Activated gamma-delta T cell treated with anti-CD3 and anti-CD28 coated beads, Interleukin-2, amount 50 U/mL, for 16 hours (primary cell): ENCODE measurements around the gene TMCC1.
"Not testable (repeated sequence)": the region's sequence is repeated elsewhere in the genome, so short reads cannot be mapped to it uniquely, and the experiment has no call there.

Experiments used
- DNase-seq: peaks from one replicate; pipeline ENCODE4 v3.0.0-alpha.2; 2020; ENCODE audit warnings: low read depth

The TMCC1 gene

DNA sequence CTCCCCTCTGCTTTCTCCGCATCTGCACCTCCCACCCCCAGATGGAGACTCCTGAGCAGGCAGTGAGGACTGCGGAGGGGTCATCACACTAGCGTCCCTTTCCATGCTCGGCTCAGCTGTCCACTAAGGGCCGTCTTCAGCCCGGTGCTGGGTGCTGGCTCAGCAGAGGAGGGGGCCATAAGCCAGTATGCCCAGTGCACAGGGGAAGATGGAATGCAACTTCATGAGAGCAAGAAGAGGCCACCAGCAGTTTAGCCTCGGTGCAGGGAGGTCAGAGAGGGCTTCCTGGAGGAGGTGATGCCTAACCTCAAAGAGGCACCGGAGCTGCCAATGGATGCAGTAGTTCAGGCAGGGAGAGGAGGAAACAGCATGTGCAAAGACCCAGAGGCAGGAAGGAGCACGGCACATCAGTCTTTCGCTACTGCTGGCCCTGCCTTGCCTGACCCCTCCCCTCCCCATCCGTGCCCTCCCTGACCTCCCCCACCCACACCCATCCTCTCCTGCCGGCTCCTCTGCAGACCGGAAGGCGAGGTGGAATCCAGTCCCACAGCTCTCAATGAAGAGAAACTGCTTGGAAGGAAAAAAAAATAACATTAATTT lies 271.8 kb downstream of the TMCC1 start:
- DNase-seq = no peak

DNA sequence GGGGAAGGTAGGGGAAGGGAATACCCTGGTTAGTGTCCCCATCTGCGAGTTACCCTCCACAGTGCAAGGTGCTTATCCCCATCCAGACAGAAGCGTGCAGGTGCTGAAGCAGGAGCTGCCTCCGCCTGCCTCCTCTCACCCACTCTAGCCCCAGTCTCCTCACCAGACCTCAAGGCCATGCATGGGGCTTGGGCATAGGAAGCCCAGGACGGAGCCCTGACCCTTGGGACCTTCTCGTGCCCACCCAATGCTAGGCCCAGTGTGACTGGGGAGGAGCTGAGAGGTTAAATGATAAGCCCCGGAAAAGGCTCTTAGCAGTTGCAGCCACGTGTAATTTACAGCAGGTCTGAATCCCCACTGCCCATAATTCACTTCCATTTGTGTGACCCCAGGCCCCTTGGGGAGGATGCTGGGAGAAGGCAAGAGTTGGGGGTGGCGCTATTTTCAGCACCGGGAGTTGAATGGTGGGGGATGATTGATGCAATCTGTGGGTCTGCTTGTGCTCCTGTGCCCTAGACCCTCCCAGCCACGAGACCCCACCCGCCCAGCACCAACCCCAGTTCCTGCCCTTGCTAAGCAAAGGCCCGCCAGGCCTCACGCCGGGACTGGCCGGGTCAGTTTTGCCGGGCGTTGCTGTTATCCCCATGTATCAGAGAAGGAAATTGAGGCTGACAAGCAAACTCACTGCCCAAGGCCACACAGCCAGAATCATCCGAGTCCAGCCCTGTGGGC lies 272.5 kb downstream of the TMCC1 start:
- DNase-seq = no peak

GRCh38 chr3:129619726-129620162 lies 273.8 kb downstream of the TMCC1 start:
- DNase-seq = no peak

GRCh38 chr3:129618901-129619671 lies 274.4 kb downstream of the TMCC1 start:
- no peak for DNase-seq

- no peak for DNase-seq
These were observed 275.2 kb downstream of the TMCC1 start for GRCh38 chr3:129618186-129618820.

DNA sequence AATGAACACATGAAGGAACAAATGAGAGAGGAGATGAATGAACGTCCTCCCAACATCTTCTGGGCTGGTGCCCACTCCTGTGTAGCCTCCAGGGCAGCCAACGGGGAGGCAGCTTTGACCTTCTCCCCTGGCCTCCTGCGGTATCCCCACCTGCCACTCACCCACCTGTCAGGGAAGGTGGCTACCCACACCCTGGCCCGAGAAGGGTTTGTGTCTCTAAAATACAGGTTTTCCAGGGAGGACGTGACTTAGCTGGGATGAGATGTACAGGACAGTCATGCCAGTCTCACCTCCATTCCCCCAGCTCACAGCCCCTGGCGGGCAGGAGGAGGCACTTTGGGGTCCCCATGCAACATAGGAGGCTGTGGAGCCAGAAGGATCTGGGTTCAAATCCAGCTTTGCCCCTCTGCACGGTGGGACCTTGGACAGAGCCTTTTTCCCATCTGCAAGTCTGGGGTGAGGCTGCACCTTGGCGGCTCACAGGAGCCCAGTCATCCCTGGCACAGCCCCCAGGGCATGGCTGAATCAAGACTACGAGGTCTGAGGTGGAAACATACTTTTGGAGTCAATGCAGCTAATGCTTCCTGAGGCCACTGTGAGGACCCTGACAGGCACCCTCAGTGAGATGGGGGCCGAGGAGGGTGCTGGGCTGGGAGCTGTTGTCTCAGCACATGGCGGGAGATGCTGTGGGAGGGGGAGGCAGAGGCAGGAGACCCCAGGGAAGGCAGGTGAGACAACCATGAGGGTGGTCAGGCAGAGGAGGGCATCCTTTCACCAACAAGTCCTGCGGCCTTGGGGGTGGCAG lies 275.9 kb downstream of the TMCC1 start:
- no peak for DNase-seq

- DNase-seq = no peak
These were observed 276.8 kb downstream of the TMCC1 start for GRCh38 chr3:129616713-129617112.

- no peak for DNase-seq
These were observed 277.2 kb downstream of the TMCC1 start for GRCh38 chr3:129616291-129616690.

DNA sequence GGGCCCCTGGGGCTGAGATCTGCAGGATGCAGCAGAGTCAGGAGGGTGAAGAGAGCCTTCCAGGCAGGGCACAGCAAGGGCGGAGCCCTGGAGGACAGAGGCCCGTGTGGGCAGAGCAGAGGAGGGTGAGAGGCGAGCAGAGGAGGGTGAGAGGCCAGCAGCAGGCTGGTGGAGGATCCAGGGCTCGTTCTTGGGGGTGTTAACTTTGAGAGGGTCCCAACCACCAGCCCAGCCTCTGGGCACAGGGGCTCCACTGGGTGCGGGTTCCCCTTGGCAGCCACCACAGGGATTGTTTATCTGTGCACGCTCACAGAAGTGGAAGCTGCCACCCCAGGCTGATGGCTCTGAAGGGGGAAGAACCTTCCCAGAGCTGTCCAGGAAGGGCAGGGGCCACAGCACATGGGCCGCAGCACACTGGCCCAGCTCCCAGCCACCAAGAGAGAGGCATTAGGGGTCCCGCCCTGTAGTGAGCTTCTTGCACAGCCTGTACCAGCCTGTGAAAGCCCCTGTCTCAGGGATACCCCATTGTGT lies 277.7 kb downstream of the TMCC1 start:
- no peak for DNase-seq

- DNase-seq = no peak
These were observed 278.6 kb downstream of the TMCC1 start for GRCh38 chr3:129614927-129615363.

DNA sequence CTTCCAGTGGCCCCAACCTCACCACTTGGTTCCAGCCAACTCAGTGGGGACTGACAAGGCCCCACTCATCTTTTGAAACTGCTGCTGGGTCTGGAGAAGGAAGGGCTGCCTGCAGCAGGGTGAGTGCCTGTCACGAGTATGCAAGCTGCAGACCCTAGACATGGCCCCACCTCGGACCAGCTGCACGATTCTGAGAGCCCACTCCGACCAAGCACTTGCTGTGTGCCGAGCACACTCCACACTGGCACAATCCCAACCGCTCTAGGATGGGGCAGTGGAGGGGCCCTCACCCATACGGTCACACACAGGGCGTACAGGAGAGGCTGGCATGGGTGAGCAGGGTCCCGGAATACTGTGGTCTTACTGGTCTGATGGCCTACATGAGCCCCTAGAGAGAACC lies 279.1 kb downstream of the TMCC1 start:
- DNase-seq = no peak

DNA sequence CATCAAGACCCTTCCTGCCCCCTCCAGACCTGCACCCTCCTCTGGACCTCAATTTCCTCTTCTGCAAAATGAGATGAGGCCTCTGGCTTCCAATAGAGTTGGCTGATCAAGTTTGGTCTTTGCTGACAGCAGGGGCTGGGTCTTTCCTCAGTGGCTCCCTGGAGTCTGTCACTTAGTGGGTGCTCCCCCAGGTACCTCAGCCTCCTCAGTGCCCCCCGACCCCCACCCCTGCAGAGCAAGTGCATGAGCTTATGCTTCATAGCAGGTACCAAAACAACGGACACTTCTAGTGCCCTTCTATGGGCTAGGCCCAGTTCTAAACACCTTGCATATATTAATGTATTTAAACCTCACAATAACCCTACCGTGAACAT lies 280.2 kb downstream of the TMCC1 start:
- no peak for DNase-seq

DNA sequence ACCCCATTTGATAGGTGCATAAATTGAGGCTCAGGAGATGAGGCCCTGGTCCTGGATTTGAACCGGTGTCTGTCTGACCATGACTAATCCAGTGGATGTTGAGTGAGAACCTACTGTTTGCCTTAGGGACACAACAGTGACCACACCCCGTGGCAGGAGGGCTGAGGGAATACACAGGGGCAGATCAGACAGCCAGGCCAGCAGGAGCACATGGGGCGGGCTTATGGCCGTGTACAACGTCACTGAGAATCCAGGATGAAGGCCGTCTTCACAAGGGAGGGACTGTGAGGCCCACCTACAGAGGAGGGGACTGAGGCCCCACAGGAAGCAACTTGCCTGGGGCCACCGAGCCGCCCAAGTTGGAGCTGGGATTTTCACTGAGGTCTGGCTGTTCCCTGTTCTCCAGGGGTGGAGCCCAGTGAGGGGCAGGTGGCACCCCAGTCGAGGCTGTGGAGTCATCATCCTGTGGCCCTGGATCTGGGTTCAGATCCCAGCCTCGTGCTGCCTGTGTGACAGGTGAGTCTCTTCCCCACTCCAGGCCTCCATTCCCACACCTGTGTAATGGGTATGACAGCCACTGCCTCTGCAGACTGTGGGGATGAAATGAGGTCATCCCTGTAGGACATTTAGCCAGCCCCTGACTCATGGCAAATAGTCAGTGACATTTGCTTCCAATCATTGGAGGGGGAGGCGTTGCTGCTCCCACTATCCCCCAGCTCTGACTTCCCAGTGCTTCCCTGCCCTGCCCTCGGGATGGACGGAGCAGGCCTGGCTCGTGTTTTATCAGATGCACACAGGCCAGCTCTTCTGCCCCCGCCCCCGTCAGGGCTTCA lies 280.8 kb downstream of the TMCC1 start:
- no peak for DNase-seq

DNA sequence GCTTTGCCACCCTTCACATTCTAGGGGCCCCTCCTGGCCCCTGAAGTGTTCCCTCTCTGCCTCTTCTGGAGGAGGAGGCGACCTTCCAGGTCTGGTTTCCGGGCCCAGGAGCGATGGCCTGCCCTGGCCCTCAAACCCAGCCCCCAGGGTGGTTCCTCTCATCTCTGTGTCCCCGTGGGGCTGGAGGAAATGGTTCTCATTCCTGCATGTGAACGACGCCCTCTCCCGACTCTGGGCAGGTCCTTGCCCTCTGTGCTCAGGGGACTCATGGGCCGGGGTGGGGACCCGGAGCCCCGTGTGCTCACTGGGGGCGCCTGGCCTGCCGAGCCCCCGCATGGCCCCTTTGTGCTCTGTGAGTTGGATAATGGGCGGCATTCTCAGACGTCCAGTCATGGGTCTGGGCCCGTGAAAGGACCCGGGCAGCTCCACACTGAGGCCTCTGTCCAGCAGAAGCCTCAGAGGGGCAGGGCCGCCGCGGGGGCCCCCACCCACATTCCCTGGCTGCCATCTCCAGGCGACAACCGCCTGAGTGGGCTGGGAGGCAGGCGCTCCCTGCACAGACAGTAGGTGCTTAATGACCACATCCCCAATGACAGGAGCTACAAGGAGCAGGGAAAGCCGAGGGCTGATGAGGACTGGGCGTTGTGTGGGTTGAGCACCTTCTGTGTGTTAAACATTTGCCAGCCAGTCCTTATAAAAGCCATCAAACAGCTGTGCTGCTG lies 281.5 kb downstream of the TMCC1 start:
- no peak for DNase-seq

GRCh38 chr3:129611446-129611800 lies 282.1 kb downstream of the TMCC1 start:
- DNase-seq = no peak

GRCh38 chr3:129610794-129611445 lies 282.6 kb downstream of the TMCC1 start:
- not testable (repeated sequence) for DNase-seq

DNA sequence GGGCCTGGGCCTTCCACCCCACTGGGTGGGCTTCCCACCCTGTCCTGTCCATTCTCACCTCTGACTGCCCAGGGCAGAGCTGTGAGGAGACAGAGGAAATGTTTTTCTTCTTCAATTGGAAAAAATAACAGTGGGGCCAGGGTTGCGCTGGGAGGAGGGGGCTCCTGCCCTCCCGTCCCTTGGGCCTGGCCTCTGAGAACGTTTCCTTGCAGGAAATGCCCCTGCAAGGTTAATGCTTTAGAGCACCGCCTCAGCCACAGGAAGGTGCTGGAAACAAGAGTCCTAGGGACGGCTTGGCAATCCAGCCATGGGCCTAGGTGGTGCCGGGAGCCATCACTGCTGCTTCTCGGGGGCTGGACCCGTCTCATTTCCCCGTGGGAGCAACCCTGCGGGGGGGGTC lies 283.2 kb downstream of the TMCC1 start:
- no peak for DNase-seq

DNA sequence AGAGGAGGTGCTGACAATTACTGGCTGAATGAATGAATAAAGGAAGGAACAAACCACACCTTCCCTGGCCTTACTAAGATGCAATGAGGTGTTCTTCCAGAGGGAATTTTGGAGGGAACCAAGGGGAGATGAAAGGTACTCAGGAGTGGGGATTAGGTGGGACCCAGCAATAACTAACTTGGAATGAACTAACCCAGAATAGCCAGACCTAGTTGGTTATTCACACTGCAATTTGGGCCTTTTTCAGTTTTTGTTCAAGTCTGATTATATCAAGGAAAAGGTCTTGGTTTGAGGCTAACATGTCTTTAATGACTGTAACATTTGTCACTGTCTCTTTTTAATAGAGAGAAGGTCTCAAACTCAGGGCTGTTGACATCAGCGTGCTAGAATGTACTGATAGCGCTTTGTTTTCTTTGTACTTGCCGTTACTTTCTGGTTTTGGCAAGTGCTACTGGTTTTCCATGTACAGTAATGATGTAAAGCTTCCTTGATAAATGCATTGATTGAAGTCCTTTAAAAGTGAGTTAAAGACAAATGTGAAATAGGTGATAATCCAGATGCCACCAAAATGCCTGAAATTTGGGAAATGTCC lies 283.8 kb downstream of the TMCC1 start:
- DNase-seq = no peak

DNA sequence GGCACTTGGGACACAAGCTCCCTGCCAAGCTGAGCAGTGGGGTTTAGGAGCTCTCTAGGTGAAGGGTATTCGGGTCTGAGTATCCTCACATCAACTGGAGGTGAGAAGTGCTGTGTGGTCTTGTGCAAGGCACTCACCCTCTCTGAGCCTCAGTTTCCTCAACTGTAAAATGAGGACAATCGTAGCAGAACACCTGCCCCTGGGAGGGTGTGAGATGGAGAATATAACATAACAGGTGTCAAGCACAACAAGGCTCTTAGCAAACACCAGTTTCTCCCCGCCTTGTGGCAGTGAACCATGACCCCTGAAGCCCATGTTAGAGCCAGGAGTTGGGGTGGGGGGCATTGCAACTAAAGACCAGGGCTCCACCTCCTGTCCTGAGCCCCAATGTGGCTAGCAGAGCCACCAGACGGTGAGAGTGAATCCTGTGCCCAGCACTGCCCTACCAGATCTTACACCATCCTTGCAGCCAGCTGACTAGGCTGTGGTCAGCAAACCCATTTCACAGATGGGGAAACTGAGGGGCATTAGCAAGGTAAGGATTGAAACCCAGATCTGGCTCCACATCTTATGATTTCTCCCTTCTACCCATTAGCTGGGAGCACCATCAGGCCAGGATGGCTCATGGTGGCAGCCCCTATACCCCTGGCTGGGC lies 284.4 kb downstream of the TMCC1 start:
- no peak for DNase-seq
